IMR-90 (cell line): Measurements from ENCODE around the gene SSBP3. TPM values are rescaled to one million over a fixed set of nuclear protein-coding genes. Genes with fewer than 3 reads are reported as not detected.
A peak's percentile ranks its signal among the peaks of the same experiment; 100 is the strongest.

ENCODE experiments used
- ATAC-seq: fragments of 200-7000 bp; cut with Tn5 transposase; 2 replicates; pipeline ENCODE4 v1.9.1; 2020; ENCODE audit warnings: low read depth, mild to moderate bottlenecking, moderate library complexity
- BruUV-seq: library from RNA; stranded (reverse); fragments of 400-500 nt; replicated peaks from 2 replicates; lab custom pipeline; 2021; lab: Mats Ljungman, UMichigan
- CTCF ChIA-PET: fragments of 300-600 bp; formaldehyde crosslinking; extraction: SDS; loops from one replicate; lab custom pipeline; 2021; ENCODE audit warnings: antibody characterized with exemption; lab: Yijun Ruan, JAX
- POLR2A ChIA-PET: fragments of 300-600 bp; sonication (Branson Sonifier 250); formaldehyde crosslinking; loops from one replicate; lab custom pipeline; 2022; ENCODE audit warnings: antibody characterized with exemption; ENCODE audit not compliant: unreplicated experiment; lab: Charles Lee
- DNase-seq: peaks from one replicate; pipeline ENCODE4 v3.0.0; 2013
- H2AFZ ChIP-seq: replicated peaks from 2 replicates; pipeline ENCODE3; 2013; ENCODE audit warnings: low read length, mild to moderate bottlenecking; ENCODE audit not compliant: poor library complexity
- H2AK5ac ChIP-seq: 2 replicates; pipeline ENCODE4 v1.6.1; 2013; ENCODE audit warnings: low read depth, low read length, inconsistent platforms
- H2AK9ac ChIP-seq: replicated peaks from 2 replicates; pipeline ENCODE3; 2013; ENCODE audit warnings: mild to moderate bottlenecking, low read depth, low read length, moderate library complexity; ENCODE audit not compliant: poor library complexity
- H2BK120ac ChIP-seq: 2 replicates; pipeline ENCODE4 v1.6.1; 2013; ENCODE audit warnings: low read depth, low read length, inconsistent platforms
- H2BK15ac ChIP-seq: 3 replicates; pipeline ENCODE4 v1.6.1; 2013; ENCODE audit warnings: low read depth, low read length, inconsistent platforms
- H2BK20ac ChIP-seq: 2 replicates; pipeline ENCODE4 v1.6.1; 2013; ENCODE audit warnings: low read depth, mild to moderate bottlenecking, inconsistent platforms, low read length, moderate library complexity
- H2BK5ac ChIP-seq: 2 replicates; pipeline ENCODE4 v1.6.1; 2013; ENCODE audit warnings: mild to moderate bottlenecking, low read depth, low read length, inconsistent platforms; ENCODE audit not compliant: poor library complexity, severe bottlenecking
- H3K14ac ChIP-seq: replicated peaks from 2 replicates; pipeline ENCODE4 v1.6.1; 2013; ENCODE audit warnings: low read depth, low read length, inconsistent platforms
- H3K18ac ChIP-seq: 2 replicates; pipeline ENCODE4 v1.6.1; 2013; ENCODE audit warnings: low read depth, low read length, control low read depth
- H3K23ac ChIP-seq: 2 replicates; pipeline ENCODE4 v1.6.1; 2013; ENCODE audit warnings: low read depth, low read length, inconsistent platforms
- H3K27ac ChIP-seq: 2 replicates; pipeline ENCODE4 v1.5.1; 2013; ENCODE audit warnings: mild to moderate bottlenecking, control low read depth, low read length; ENCODE audit not compliant: insufficient read depth
- H3K27me3 ChIP-seq: 2 replicates; pipeline ENCODE4 v1.6.1; 2013; ENCODE audit warnings: low read length; ENCODE audit not compliant: control insufficient read depth, insufficient read depth
- H3K36me3 ChIP-seq: 2 replicates; pipeline ENCODE4 v1.6.1; 2013; ENCODE audit warnings: low read length, mixed read lengths; ENCODE audit not compliant: control insufficient read depth, insufficient read depth
- H3K4ac ChIP-seq: 2 replicates; pipeline ENCODE4 v1.6.1; 2013; ENCODE audit warnings: low read depth, low read length, inconsistent platforms
- H3K4me1 ChIP-seq: 2 replicates; pipeline ENCODE4 v1.6.1; 2013; ENCODE audit warnings: low read length, mixed read lengths; ENCODE audit not compliant: control insufficient read depth, insufficient read depth
- H3K4me2 ChIP-seq: 2 replicates; pipeline ENCODE4 v1.6.1; 2013; ENCODE audit warnings: low read depth, mild to moderate bottlenecking, control low read depth, low read length, moderate library complexity
- H3K4me3 ChIP-seq: 2 replicates; pipeline ENCODE4 v1.5.1; 2013; ENCODE audit warnings: low read depth, mild to moderate bottlenecking, control low read depth, low read length, moderate library complexity; ENCODE audit not compliant: insufficient read depth
- H3K56ac ChIP-seq: 2 replicates; pipeline ENCODE4 v1.6.1; 2013; ENCODE audit warnings: low read length, inconsistent platforms; ENCODE audit not compliant: insufficient read depth; ENCODE audit errors: extremely low read depth
- H3K79me1 ChIP-seq, 2 experiments: 2 replicates each; pipeline ENCODE4 v1.6.1; 2013; ENCODE audit warnings: low read length in 2 of 2, inconsistent platforms in 1 of 2, low read depth in 1 of 2
- H3K9ac ChIP-seq: 2 replicates; pipeline ENCODE4 v1.6.1; 2013; ENCODE audit warnings: low read depth, low read length, control low read depth
- H3K9me1 ChIP-seq: 2 replicates; pipeline ENCODE4 v1.6.1; 2013; ENCODE audit warnings: low read length, inconsistent platforms; ENCODE audit not compliant: insufficient read depth
- H3K9me3 ChIP-seq: 2 replicates; pipeline ENCODE4 v1.6.1; 2013; ENCODE audit warnings: low read length; ENCODE audit not compliant: control insufficient read depth, insufficient read depth
- H4K20me1 ChIP-seq: 2 replicates; pipeline ENCODE4 v1.6.1; 2013; ENCODE audit warnings: low read length, inconsistent platforms; ENCODE audit not compliant: insufficient read depth
- H4K5ac ChIP-seq: 2 replicates; pipeline ENCODE4 v1.6.1; 2013; ENCODE audit warnings: mild to moderate bottlenecking, low read depth, low read length, control low read depth
- H4K8ac ChIP-seq, 2 experiments: 2 replicates each; pipeline ENCODE4 v1.6.1; 2013; ENCODE audit warnings: low read depth in 2 of 2, low read length in 2 of 2, control low read depth in 1 of 2, inconsistent platforms in 1 of 2
- H4K91ac ChIP-seq: 2 replicates; pipeline ENCODE4 v1.6.1; 2013; ENCODE audit warnings: low read depth, low read length, inconsistent platforms; ENCODE audit not compliant: insufficient read depth
- BHLHE40 ChIP-seq: fragments of 150-350 bp; IDR thresholded peaks from 2 replicates; pipeline ENCODE4 v1.6.1; 2016; ENCODE audit warnings: mild to moderate bottlenecking, low read depth, low read length
- NFE2L2 ChIP-seq: fragments of 150-350 bp; IDR thresholded peaks from 2 replicates; pipeline ENCODE4 v1.6.1; 2016; ENCODE audit warnings: low read depth, mild to moderate bottlenecking, low read length
- RAD21 ChIP-seq: IDR thresholded peaks from 2 replicates; pipeline ENCODE4 v1.6.1; 2012; ENCODE audit warnings: low read length, improper control_type of control experiment
- RFX5 ChIP-seq: IDR thresholded peaks from 2 replicates; pipeline ENCODE4 v1.8.0; 2012; ENCODE audit warnings: low read depth, mild to moderate bottlenecking, low read length, moderate library complexity
- WGBS, 2 experiments: methylation state at CpG; one replicate each; pipeline versions ENCODE4 v1.1.5 to v1.1.7; 2013; ENCODE audit warnings: missing lambda C conversion rate in 2 of 2; ENCODE audit not compliant: insufficient read length in 1 of 2; ENCODE audit errors: extremely low coverage in 2 of 2; 5-methylcytosine and 5-hydroxymethylcytosine counted together
- dilution Hi-C: fragments of 300-500 bp; cut with HindIII; formaldehyde crosslinking; loops from one replicate; pipeline ENCODE4 v1.14.3; 2018; ENCODE audit warnings: low sequenced_read_pairs; ENCODE audit not compliant: unreplicated experiment
- in situ Hi-C: fragments of 300-500 bp; cut with MboI; formaldehyde crosslinking; loops from 3 replicates; pipeline ENCODE4 v1.14.3; 2019; ENCODE audit warnings: low sequenced_read_pairs, inconsistent platforms, mixed read lengths
- intact Hi-C: fragments of 100-400 bp; cut with micrococcal nuclease; formaldehyde crosslinking; loops from 2 replicates; pipeline ENCODE4 v1.10.0; 2022
- polyA plus RNA-seq, 3 experiments: library from polyadenylated mRNA; depleted of rRNA; stranded (reverse); fragments of >200 nt; gene quantifications; 2 replicates each; pipeline ENCODE4 v1.2.3, GENCODE V29; 2012; ENCODE audit warnings: low replicate concordance in 1 of 3
- total RNA-seq: library from RNA; depleted of rRNA; stranded (reverse); fragments of >200 nt; gene quantifications from 2 replicates; pipeline ENCODE4 v1.2.3, GENCODE V29; 2012
- TF ChIP-seq, protein P1 (sequence below): fragments of 150-350 bp; IDR thresholded peaks from 2 replicates; pipeline ENCODE4 v1.6.1; 2016; ENCODE audit warnings: low read depth, mild to moderate bottlenecking, low read length, moderate library complexity, borderline replicate concordance

SSBP3 gene
- total and polyA plus RNA-seq, 2 of the 4 experiments (the other 2 are of a cell fraction): 10.9 to 39.6 TPM

DNA sequence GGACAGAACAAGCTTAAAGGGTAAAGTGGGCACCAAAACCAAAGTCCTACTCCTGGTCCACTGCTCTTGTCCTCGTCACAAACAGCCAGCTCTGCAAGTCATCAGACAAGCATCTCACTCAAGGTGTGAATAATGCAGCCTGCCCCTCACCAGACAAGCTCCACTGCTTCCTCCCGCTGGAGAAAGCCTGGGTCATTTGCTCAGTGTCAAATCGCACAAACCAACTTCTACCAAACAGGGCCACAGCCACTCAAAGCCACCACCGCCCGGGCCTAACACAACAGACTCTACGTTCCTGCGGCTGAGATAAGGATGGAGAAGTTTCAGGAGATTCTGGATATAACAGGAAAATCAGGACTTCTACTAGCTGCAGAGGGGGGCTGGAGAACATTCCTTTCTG, 3.3 kb downstream of the SSBP3 start:
- H3K23ac ChIP-seq: peak overlapping the region; percentile 84
- no peak overlapping the region for H2BK5ac ChIP-seq
- H4K8ac ChIP-seq: peak overlapping the region in 1 of 2 experiments; percentile 35; a peak in 1 of 4 replicates
- ChIA-PET CTCF (interaction anchor here (0.6 to 1.1 kb wide), 3 partner anchors 87 to 143 kb away, joined by 3 read pairs; no protein-coding TSS in a partner anchor), POLR2A (no interaction called here)
- in situ Hi-C loops (no loop called here), intact Hi-C loops (loop anchor here (1.0 to 10.0 kb wide), 4 partner anchors 76 to 538 kb away; no protein-coding TSS in a partner anchor), dilution Hi-C loops (no loop called here)
- H4K5ac ChIP-seq: no peak overlapping the region
- H3K18ac ChIP-seq: no peak overlapping the region
- no peak overlapping the region for H3K56ac ChIP-seq
- H3K9me1 ChIP-seq: peaks cover 18% of the 10 kb centered on the region
- peak overlapping the region; percentile 82 for H3K4me2 ChIP-seq
- no peak overlapping the region for H3K27ac ChIP-seq
- no peak for ATAC-seq
- H3K4me3 ChIP-seq: no peak overlapping the region
- no peak overlapping the region for H2AK9ac ChIP-seq
- no TSS peak for BruUV-seq
- H4K91ac ChIP-seq: 0 out of 2 replicates have a peak overlapping the region, but pooled peaks have one; percentile 38
- H3K36me3 ChIP-seq: peaks cover 35% of the 10 kb centered on the region
- H3K4ac ChIP-seq: peak overlapping the region; percentile 68; the same call in 1 of the 2 replicates
- H2BK15ac ChIP-seq: no peak overlapping the region; the same call in 2 of the 3 replicates
- peaks cover 32% of the 10 kb centered on the region for H4K20me1 ChIP-seq
- H2AK5ac ChIP-seq: peak overlapping the region; percentile 52; the same call in 1 of the 2 replicates
- WGBS, 2 experiments: no CpG with 5 or more reads among the region's 7 CpGs
- H3K79me1 ChIP-seq: peaks cover 39 to 73% of the 10 kb centered on the region in 2 experiments
- no peaks in the 10 kb centered on the region for H3K27me3 ChIP-seq
- H3K14ac ChIP-seq: peak overlapping the region; percentile 73
- no peak overlapping the region for H2BK20ac ChIP-seq
- no peak overlapping the region for H2AFZ ChIP-seq
- H3K4me1 ChIP-seq: peaks cover 14% of the 10 kb centered on the region
- no peaks in the 10 kb centered on the region for H3K9me3 ChIP-seq
- DNase-seq: peak; percentile 31
- 0 out of 2 replicates have a peak overlapping the region, but pooled peaks have one; percentile 27 for H3K9ac ChIP-seq
- H2BK120ac ChIP-seq: peak overlapping the region; percentile 11; the same call in 1 of the 2 replicates
- TF ChIP-seq, protein P1, sequence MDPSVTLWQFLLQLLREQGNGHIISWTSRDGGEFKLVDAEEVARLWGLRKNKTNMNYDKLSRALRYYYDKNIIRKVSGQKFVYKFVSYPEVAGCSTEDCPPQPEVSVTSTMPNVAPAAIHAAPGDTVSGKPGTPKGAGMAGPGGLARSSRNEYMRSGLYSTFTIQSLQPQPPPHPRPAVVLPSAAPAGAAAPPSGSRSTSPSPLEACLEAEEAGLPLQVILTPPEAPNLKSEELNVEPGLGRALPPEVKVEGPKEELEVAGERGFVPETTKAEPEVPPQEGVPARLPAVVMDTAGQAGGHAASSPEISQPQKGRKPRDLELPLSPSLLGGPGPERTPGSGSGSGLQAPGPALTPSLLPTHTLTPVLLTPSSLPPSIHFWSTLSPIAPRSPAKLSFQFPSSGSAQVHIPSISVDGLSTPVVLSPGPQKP: no peak
- no peak for TF ChIP-seq RAD21
- TF ChIP-seq NFE2L2: no peak
- peak; percentile 32; the same call in 1 of the 2 replicates for TF ChIP-seq BHLHE40
- TF ChIP-seq RFX5: no peak
